Activated T-cell treated with anti-CD3 and anti-CD28 coated beads, Interleukin-2, amount 50 U/mL, for 24 hours (primary cell): ENCODE data around the gene LTA.

ENCODE experiments used
- DNase-seq: peaks from one replicate; pipeline ENCODE4 v3.0.0-alpha.2; 2020
- H3K27ac Mint-ChIP-seq: 2 replicates; pipeline ENCODE4 v1.8.0; 2020; ENCODE audit warnings: mild to moderate bottlenecking, mixed read lengths
- H3K27me3 Mint-ChIP-seq: 2 replicates; pipeline ENCODE4 v1.8.0; 2020; ENCODE audit warnings: mixed read lengths
- H3K36me3 Mint-ChIP-seq: 2 replicates; pipeline ENCODE4 v1.8.0; 2020; ENCODE audit warnings: low read depth, mixed read lengths
- H3K4me1 Mint-ChIP-seq: 2 replicates; pipeline ENCODE4 v1.8.0; 2020; ENCODE audit warnings: low read depth, mixed read lengths
- H3K4me3 Mint-ChIP-seq: 2 replicates; pipeline ENCODE4 v1.8.0; 2020; ENCODE audit warnings: mild to moderate bottlenecking, moderate library complexity, mixed read lengths
- H3K9me3 Mint-ChIP-seq: 2 replicates; pipeline ENCODE4 v1.8.0; 2020; ENCODE audit warnings: mixed read lengths

LTA gene

DNA sequence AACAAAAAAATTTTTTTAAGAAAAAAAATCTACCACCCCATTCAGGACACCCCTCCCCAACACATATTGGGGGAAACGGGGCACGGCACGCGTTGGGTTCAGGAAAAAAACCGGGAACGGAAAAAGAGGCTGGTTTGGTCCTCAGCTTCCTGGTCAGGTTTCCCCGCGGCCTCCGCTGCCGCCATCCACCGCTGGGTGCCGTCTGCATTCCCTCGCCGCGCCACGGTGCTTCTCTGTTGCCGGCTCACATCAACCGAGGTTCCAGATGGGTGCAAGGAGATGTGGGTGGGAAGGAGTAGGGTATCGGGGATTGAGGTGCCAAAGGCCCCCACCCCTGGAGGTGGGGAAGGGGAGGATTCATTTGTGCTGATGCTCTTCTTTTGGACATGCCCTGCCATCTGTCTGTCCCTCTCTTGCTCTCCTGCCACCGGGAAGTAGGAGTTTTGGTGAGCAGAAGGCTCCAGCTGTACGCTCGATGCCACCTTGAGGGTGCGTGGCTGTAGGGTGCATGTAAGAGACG is 37.5 kb upstream of the LTA start:
- peak; percentile 24 for DNase-seq
- H3K27me3 Mint-ChIP-seq = no peaks in the 10 kb centered on the region
- peaks cover 65% of the 10 kb centered on the region for H3K4me1 Mint-ChIP-seq
- H3K27ac Mint-ChIP-seq = peak overlapping the region; percentile 73
- H3K9me3 Mint-ChIP-seq = no peaks in the 10 kb centered on the region
- H3K36me3 Mint-ChIP-seq = peaks cover 97% of the 10 kb centered on the region
- no peak overlapping the region for H3K4me3 Mint-ChIP-seq

DNA sequence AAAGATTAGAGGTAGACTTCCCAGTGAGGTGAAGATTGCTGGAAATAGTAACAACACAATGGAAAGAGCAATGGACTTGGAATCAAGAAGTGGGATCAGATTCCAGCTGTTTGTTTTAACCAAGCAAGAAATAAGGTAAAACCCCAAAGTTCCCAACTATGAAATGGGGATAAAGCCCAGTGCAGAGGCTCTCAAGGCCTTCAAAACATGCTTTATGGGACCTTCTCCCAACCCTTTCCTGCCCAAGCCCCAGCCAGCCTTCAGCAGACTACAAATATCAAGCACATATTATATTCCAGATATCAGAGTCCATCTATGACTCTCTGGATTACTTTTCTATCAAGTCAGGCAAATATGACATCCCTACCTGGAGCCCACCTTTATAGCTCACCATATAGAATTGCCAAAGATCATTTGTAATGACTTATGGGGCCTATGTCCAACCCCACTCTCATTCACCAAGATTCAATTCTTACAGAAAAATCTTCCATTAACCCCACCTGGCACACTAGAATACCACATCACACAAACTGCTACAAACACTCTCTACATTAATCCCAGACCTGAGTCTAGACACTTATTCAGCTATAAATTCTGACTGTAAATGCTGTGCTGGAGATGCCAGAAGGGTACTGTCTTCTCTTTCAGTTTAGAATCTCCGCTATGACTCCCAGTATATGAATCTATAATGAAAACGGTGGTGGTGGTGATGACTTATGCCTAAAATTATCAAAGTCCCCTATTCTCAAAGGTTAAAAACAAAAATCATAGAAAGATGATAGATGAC is 36.4 kb upstream of the LTA start:
- H3K27ac Mint-ChIP-seq = peak overlapping the region; percentile 73
- H3K27me3 Mint-ChIP-seq = no peaks in the 10 kb centered on the region
- peaks cover 97% of the 10 kb centered on the region for H3K36me3 Mint-ChIP-seq
- peaks cover 71% of the 10 kb centered on the region for H3K4me1 Mint-ChIP-seq
- H3K9me3 Mint-ChIP-seq = no peaks in the 10 kb centered on the region
- no peak for DNase-seq
- H3K4me3 Mint-ChIP-seq = no peak overlapping the region

DNA sequence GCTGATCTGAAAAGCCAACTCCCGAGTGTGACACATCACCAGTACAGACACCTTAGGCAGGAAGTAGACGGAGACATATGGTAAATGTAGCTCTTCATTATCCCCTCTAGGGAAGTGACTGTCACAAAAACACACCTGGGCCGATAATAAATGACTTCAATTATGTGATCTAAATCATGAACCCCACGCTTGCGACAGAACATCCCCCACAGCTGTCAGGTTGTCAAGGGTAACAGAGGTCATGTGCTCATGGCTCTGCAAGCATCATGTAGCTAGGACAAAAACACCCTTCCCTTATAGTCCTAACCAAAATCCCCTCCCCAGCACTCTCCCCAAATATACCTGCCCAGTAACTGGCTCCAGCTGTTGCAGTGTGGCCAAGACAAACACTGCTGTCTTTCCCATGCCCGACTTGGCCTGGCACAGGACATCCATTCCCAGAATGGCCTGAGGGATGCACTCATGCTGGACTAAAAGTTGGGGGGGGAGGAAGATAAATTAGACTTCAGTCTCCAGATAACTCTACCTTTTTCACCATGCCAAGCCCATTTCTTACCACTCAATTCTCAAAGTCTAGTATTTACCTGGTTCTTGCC is 33.2 kb upstream of the LTA start:
- peak; percentile 24 for DNase-seq
- Mint-ChIP-seq H3K36me3 (peaks cover 91% of the 10 kb centered on the region), H3K27me3 (no peaks in the 10 kb centered on the region)

DNA sequence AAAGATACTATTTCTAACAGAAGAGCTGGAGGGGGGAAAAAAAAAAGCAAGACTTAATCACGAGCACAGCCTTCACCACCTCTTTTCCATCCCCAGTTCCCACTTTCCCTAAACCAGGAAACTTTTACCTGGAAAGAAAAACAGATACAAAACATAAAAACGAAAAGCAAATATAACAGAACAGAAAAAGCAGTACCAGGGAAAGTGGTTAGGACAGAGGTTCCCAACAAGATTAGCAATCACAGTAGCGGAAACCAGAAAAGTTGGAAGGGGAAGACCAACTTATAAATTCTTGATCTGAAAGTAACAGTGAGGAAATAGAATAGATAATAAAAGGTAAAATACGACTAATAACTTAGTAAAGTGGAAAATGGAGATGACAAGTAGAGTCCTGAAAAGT is 31.4 kb upstream of the LTA start:
- no peaks in the 10 kb centered on the region for H3K9me3 Mint-ChIP-seq
- H3K36me3 Mint-ChIP-seq = peaks cover 73% of the 10 kb centered on the region
- peak overlapping the region; percentile 95 for H3K27ac Mint-ChIP-seq
- peaks cover 50% of the 10 kb centered on the region for H3K4me1 Mint-ChIP-seq
- DNase-seq = no peak
- H3K4me3 Mint-ChIP-seq = peak overlapping the region; percentile 94
- no peaks in the 10 kb centered on the region for H3K27me3 Mint-ChIP-seq

More for the DNA sequence above, 33.2 kb upstream of the LTA start:
- Mint-ChIP-seq H3K27ac (peak overlapping the region; percentile 95), H3K4me3 (peak overlapping the region; percentile 94), H3K4me1 (peaks cover 62% of the 10 kb centered on the region), H3K9me3 (no peaks in the 10 kb centered on the region)

DNA sequence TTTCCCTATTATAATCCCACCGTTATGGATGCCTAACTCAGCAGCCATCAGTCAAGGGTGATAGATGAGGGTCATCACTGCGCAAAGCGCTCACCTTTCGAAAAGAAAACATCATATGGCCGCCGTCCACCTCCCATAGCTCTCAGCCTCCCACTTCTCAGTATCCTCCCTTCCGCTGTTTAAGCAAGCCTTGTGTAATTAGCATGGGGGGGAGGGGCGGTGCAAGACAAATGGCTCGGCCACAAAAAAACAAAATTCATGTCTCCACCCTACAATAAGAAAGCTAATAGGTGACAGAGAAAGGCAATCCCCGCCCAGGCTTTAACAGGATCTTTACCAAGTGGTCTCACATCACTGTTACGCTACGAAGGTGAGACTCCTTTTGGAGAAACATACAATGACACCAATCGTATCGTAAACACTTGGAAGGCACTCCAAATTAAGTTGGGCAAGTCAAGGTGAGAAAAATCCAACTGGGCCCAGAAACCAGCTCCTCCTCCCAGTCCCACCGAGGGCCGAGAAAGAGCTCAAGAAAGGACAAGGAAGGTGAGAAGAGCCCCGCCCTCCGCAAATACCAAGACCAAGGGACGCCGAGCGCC is 30.9 kb upstream of the LTA start:
- Mint-ChIP-seq H3K9me3 (no peaks in the 10 kb centered on the region), H3K27me3 (no peaks in the 10 kb centered on the region), H3K4me1 (peaks cover 50% of the 10 kb centered on the region), H3K36me3 (peaks cover 68% of the 10 kb centered on the region), H3K4me3 (peak overlapping the region; percentile 94), H3K27ac (peak overlapping the region; percentile 95)
- peak; percentile 64 for DNase-seq

DNA sequence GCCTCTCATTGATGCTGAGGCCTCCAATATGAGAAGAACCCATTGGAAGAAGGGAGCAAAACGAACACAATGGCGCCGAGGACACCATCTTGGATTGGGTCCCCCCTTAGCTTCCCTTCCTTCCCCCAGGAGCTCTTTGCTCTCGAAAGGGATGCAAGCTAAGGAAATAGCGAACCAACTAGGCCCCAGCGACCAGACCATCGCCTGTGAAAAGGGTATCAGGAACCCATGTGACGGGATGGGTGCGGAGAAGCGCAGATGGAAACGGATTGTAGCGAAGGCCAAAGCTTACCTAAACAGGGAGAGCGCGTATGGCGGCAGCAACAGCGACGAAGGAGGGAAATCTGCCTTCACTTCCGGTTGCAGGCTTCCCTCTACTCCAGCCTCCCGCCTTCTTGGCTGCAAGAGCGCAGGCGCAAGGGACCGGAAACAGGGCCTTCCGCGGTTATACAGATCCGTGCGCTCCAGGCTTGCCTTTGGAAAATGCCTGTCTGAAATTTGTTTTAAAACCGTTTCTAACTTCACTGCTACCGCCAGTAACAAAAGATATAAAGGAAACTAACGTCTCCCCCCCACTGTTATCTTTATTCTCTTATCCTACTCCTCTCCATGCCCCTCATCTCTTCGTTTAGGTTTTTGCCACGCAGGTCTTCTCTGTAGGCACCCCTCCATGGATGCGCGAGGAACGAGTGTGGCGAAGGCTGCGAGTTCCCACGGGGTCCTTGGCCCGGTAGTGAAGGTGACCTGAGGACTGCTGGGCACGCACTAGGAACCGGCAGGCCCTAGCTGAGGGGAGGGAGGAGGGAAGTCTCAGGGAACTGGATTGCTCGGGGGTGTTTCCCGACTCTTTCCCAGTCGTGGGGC is 30.2 kb upstream of the LTA start, which contains the start of gene DDX39B:
DDX39B (minus strand) TSS at position 346 of the 864 bp plus-strand sequence. CDS start 1,471 bp downstream, outside the sequence.
- Mint-ChIP-seq H3K27me3 (no peaks in the 10 kb centered on the region), H3K4me3 (peak within 1 kb of the TSS; percentile 94), H3K27ac (peak within 1 kb of the TSS; percentile 95), H3K4me1 (peaks cover 50% of the 10 kb centered on the region), H3K9me3 (no peaks in the 10 kb centered on the region), H3K36me3 (peaks cover 61% of the 10 kb centered on the region)
- peak; percentile 93 for DNase-seq

DNA sequence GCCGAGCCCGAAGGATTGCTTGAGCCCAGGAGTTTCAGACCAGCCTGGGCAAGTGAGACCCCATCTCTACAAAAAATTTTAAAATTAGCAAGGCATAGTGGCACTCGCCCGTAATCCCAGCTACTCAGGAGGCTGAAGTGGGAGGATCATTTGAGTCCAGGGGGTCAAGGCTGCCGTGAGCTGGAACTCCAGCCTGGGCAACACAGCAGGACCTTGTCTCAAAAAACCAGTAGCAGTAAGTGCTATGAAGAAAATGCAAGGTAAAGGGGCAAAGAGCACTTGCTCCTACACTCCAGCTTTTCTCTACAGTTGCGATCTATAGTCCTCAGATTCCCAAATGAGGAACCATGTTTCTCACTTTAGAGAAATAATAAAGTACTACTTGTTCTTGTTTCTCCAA is 28.4 kb upstream of the LTA start:
- Mint-ChIP-seq H3K27me3 (no peaks in the 10 kb centered on the region), H3K4me3 (peak overlapping the region; percentile 94), H3K9me3 (no peaks in the 10 kb centered on the region), H3K4me1 (peaks cover 55% of the 10 kb centered on the region), H3K27ac (no peak overlapping the region), H3K36me3 (peaks cover 56% of the 10 kb centered on the region)
- DNase-seq = peak; percentile 19

DNA sequence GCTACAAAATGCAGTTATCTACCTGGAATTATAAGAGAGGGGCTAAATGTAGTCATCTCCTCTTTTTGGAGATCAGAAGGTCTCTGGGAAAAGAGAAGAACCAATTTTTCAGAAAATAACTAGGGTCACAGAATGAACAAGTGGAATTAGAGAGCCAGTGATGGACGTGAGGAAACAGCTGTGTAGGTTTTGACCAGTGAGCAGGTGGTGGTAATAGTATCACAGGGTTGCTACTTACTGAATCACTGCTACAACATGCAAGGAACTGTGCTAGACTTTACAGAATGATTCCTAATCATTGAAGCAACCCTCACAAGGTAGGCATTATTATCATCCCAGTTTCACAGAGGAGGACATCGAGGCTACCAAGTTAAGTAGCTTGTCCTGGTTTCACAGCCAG is 27.4 kb upstream of the LTA start:
- no peak for DNase-seq
- Mint-ChIP-seq H3K27ac (no peak overlapping the region), H3K36me3 (peaks cover 55% of the 10 kb centered on the region), H3K4me3 (no peak overlapping the region), H3K27me3 (no peaks in the 10 kb centered on the region), H3K4me1 (peaks cover 52% of the 10 kb centered on the region), H3K9me3 (no peaks in the 10 kb centered on the region)

DNA sequence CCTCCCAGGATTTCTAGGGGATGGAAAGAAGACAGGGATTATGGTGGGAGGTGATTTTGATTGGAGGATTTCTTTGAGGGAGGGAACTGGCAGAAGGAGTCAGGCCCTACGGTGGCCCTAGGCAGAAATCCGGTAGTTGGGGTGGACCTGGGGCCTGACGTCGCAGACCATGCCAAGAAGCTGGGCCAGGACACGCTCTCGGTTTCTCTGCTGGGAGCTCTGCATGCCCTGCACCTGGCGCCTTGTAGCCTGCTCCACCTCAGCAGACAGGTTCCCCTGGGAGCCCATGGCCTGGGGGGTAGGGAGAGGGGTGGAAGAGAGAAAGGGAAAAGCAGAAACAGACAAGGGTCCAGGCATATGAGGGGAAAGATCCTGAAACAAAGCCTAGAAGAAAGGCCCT is 26.8 kb upstream of the LTA start:
- H3K27me3 Mint-ChIP-seq = no peaks in the 10 kb centered on the region
- no peaks in the 10 kb centered on the region for H3K9me3 Mint-ChIP-seq
- H3K4me3 Mint-ChIP-seq = no peak overlapping the region
- no peak overlapping the region for H3K27ac Mint-ChIP-seq
- H3K4me1 Mint-ChIP-seq = peaks cover 49% of the 10 kb centered on the region
- peaks cover 54% of the 10 kb centered on the region for H3K36me3 Mint-ChIP-seq
- DNase-seq = no peak

DNA sequence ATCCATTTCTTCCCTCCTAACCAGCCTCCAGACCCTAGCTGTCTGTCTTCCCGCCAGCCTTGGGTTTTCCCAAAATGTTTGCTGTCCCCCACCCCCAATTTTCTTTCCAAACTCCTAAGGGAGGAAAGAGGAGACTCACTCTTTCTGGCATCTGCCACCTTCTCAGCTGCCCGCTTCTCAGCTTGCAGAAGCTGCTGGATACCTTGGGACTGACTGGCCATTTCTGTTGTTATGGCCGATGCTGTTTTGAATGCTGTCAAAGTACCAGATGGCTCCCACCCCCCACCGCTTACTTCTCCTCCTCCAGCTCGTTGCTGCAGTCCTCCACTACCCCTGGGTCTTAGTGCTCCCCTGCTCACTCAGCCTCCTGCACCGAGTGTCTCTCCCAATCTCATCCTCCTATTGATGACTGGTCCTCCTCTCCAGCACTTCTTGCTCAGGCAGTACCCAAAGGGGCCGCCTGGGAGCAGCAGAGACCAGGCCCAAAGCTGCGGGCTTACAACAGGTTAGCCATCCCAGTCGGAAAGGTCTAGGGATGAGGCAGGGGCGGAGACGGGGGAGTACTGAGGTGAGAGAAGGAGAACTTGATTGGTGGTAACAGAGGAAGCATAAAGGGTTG is 25.6 kb upstream of the LTA start, which contains the start of gene ATP6V1G2:
ATP6V1G2 (minus strand) TSS at position 270 of the 619 bp plus-strand sequence; CDS start at position 221, 49 bp downstream.
- DNase-seq = peak; percentile 93
- no peaks in the 10 kb centered on the region for H3K27me3 Mint-ChIP-seq
- peaks cover 54% of the 10 kb centered on the region for H3K4me1 Mint-ChIP-seq
- H3K27ac Mint-ChIP-seq = peak within 1 kb of the TSS; percentile 95
- no peaks in the 10 kb centered on the region for H3K9me3 Mint-ChIP-seq
- H3K4me3 Mint-ChIP-seq = peak within 1 kb of the TSS; percentile 76
- H3K36me3 Mint-ChIP-seq = peaks cover 52% of the 10 kb centered on the region

DNA sequence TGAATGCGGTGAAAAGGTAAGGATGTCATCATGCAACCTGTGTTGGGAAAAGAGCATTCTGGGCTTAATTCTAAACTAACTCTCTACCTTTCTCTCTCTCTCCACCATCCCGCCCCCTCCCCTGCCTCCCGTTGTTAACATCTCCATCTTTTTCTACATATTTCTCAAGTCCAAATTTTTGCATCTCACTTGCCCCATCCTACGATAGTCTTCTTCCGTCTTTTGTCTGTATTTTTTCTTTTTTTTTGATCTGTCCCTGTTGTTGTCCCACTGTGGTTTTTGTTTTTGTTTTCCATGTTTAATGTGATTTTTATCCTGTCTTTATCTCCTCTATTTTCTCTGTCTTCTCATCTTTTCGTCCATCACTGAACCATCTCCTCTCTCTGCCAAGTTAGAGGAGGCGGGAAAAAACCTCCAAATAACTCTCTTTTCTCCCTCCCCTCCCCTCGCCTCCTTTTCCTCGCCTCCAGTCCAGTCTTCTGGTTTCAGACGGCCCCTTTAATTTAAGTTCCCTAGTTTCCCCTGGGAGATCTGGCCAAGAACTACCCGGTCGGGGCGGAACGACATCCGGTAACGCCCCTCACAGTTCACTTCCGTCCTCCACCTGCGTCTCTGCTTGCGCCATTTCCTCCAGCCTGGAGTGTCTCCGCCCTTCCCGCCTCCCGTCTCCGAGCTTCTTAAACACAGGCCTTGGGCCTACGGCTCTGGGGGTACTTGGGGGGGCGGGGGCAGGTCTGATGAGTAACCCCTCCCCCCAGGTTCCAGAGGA is 24.9 kb upstream of the LTA start, which contains the start of gene NFKBIL1:
NFKBIL1 (plus strand) TSS at position 651 of the 769 bp plus-strand sequence; CDS start at position 738, 87 bp downstream.
- H3K4me3 Mint-ChIP-seq = peak within 1 kb of the TSS; percentile 76
- H3K36me3 Mint-ChIP-seq = peaks cover 49% of the 10 kb centered on the region
- DNase-seq = peak; percentile 91
- no peaks in the 10 kb centered on the region for H3K9me3 Mint-ChIP-seq
- peaks cover 57% of the 10 kb centered on the region for H3K4me1 Mint-ChIP-seq
- H3K27ac Mint-ChIP-seq = peak within 1 kb of the TSS; percentile 95
- no peaks in the 10 kb centered on the region for H3K27me3 Mint-ChIP-seq

DNA sequence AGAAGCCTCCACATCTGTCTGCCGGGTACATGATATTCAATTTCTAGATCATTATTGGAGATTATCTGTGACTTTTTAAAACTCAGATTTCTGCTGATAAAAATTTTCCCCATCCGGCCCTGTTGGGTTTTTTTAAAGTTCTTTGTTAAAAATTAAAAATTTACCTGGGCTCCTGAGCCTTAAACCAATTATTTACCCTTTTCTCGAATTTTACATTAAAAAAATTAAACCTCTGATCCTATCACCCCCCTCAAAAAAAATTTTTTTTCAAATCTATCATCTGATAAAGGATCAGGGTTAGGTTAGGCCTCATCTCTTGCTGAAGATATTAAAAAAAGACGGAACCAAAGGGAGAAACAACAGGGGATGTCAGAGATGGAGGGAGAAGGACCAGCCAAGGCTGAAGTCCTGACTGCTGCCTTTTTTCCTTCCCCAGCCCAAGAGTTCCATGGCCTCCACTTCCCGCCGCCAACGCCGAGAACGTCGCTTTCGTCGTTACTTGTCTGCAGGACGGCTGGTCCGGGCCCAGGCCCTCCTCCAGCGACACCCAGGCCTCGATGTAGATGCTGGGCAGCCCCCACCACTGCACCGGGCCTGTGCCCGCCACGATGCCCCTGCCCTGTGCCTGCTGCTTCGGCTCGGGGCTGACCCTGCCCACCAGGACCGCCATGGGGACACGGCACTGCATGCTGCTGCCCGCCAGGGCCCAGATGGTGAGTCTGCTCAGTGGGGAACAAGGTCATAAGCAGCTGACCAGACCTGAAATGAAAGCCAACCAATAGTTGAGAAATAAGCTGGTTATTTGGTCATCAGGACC is 24.2 kb upstream of the LTA start:
- H3K4me3 Mint-ChIP-seq = peak overlapping the region; percentile 76
- no peak for DNase-seq
- no peaks in the 10 kb centered on the region for H3K9me3 Mint-ChIP-seq
- H3K36me3 Mint-ChIP-seq = peaks cover 45% of the 10 kb centered on the region
- H3K27me3 Mint-ChIP-seq = no peaks in the 10 kb centered on the region
- peak overlapping the region; percentile 95 for H3K27ac Mint-ChIP-seq
- peaks cover 56% of the 10 kb centered on the region for H3K4me1 Mint-ChIP-seq
